ENCODE data around the gene CGB7.
"Not testable (repeated sequence)": the region's sequence is repeated elsewhere in the genome, so short reads cannot be mapped to it uniquely, and the experiment has no call there.

CGB7 gene

DNA sequence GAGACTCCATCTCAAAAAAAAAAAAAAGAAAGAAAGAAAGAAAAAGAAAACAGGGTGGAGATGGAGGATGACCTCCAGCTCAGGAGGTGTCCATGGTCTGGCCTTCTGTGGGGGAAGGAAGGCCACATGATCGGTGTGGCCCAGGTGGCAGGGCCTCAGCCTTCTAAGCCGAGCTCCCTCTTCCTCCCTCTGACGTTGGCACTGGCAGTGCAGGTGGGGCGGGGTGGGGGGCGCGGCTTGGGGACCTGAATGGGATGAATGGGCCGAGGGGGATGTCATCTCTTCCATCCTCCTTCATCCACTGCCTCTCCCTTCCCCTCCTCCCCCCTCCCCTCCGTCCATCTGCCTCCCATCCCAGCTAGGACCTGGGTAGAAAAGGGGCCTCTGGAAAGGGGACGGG lies 17.8 kb downstream of the CGB7 start:
- not testable (repeated sequence) for DNase-seq

DNA sequence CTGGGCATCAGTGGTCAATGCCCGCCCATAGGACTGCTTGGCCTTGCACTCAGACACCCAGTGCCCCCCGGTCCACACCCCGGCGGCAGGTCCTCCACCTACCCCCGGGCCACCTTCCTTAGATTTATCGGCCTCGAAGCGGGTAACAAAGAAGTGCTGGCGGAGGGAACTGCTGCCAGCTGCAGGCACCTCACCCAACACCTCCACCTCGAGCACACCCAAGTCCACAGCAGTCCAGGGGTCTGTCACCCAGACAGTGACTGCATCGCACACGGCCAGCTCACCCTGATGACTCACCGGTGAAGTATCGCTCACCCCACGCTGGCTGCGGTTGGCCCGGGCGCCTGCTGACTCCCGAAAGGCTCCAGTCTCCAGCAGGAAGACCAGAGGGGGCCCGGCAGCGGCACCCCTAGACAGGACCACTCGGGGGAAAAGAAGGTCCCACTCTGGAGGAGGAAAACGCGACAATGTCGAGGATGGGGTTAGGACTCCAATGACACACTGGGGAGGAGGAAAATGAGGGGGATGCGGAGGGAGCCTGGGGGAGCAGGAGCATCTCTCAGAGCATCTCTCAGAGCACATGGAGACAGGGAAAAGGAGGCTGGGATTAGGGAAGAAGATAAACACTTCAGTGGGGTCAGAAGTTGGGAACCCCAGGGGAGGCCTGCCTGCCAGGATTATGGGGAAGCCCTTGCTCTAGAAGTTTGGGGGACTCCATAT lies 18.8 kb downstream of the CGB7 start:
- DNase-seq, result not testable (repeated sequence)

DNA sequence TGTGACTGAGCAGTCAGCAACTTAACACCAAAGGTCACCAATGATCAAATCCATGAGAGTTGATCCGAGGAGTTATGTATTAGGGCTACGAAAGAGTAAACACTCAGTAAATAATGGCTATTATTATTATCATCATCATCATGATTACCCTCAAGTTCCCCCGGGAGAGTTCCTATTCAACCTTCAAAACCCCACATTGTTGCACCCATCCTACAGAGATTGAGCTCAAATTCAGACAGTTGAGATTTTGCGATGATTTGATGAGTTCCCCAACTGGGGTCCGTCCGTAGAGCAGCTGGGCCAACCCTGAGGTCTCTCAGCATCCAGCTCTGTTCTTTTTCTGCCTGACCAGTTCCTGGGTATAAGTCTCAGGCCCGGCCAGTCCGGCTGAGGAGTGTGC lies 19.4 kb downstream of the CGB7 start:
- not testable (repeated sequence) for DNase-seq

DNA sequence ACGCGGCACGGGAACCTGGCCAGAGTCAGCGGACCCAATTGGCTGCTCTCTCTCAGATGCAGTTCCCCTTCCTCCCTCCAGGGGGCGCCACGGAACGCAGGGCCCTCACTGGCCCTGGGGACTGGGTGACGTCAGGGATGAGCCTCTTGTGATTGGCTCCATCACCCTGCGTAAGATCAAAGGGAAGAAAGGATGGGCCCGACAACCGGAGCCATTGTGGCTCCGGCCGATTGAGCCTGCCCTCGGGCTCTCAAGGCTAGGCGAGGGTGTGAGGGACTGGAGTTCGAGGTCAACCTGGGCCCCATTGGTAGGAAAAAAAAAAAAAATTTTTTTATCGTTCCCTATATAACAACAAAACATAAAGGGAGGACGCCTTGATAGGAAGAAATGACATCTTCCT lies 20.7 kb downstream of the CGB7 start, which contains the start of gene CGB1:
TSS of gene CGB1 (minus strand) at position 81 of the 400 bp plus-strand sequence. CDS start 184 bp downstream, outside the sequence.
- not testable (repeated sequence) for DNase-seq

DNA sequence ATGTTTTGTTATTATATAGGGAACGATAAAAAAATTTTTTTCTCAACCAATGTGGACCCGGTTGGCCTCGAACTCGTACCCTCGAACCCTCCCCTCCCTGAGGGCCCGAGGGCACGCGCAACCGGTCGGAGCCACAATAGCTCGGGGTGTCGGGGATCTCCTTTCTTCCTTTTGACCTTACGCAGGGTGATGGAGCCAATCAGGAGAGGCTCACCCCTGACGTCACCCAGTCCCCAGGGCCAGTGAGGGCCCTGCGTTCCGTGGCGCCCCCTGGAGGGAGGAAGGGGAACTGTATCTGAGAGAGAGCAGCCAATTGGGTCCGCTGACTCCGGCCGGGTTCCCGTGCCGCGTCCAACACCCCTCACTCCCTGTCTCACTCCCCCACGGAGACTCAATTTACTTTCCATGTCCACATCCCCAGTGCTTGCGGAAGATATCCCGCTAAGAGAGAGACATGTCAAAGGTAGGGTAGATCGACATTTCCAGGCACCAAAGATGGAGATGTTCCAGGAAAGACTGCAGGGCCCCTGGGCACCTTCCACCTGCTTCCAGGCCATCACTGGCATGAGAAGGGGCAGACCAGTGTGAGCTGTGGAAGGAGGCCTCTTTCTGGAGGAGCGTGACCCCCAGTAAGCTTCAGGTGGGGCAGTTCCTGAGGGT lies 25.8 kb downstream of the CGB7 start, which contains the start of gene CGB2:
TSS of gene CGB2 (plus strand) at position 249 of the 660 bp plus-strand sequence. CDS start at position 455, 206 bp downstream.
- not testable (repeated sequence) for DNase-seq

- not testable (repeated sequence) for DNase-seq
These were observed 27.2 kb downstream of the CGB7 start for GRCh38 chr19:49030323-49030722.

DNA sequence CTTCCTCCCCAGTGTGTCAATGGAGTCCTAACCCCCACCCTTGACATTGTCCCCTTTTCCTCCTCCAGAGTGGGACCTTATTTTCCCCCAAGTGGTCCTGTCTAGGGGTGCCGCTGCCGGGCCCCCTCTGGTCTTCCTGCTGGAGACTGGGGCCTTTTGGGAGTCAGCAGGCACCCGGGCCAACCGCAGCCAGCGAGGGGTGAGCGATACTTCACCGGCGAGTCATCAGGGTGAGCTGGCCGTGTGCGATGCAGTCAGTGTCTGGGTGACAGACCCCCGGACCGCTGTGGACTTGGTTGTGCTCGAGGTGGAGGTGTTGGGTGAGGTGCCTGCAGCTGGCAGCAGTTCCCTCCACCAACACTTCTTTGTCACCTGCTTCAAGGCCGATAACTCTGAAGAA lies 27.8 kb downstream of the CGB7 start:
- DNase-seq, result not testable (repeated sequence)

- not testable (repeated sequence) for DNase-seq
These were observed 28.9 kb downstream of the CGB7 start for GRCh38 chr19:49028686-49029085.

GRCh38 chr19:49025599-49025998 lies 31.9 kb downstream of the CGB7 start:
- DNase-seq, result not testable (repeated sequence)

DNA sequence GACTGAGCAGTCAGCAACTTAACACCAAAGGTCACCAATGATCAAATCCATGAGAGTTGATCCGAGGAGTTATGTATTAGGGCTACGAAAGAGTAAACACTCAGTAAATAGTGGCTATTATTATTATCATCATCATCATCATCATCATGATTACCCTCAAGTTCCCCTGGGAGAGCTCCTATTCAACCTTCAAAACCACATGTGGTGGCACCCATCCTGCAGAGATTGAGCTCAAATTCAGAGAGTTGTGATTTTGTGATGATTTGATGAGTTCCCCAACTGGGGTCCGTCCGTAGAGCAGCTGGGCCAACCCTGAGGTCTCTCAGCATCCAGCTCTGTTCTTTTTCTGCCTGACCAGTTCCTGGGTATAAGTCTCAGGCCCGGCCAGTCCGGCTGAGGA lies 32.5 kb downstream of the CGB7 start:
- not testable (repeated sequence) for DNase-seq

- not testable (repeated sequence) for DNase-seq
These were observed 33.3 kb downstream of the CGB7 start, which contains the start of gene CGB3 for GRCh38 chr19:49024233-49024632. TSS of gene CGB3 (minus strand) at chr19:49024333. CDS start at chr19:49023971, 362 bp downstream.

DNA sequence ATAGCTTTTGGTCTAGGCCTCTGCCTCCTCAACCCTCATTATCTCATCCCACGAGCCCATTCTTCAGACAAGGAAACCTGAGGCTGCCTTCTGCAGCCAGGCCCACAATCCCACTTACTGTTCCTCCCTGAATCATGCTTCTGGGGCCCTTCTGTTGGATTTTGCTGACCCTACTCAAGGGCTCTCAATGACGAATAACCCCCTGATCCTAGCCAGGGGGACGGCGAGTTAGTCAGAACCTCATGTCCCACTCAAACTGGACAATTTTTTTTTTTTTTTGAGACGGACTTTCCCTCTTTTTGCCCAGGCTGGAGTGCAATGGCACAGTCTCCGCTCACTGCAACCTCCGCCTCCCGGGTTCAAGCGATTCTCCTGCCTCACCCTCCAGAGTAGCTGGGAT lies 35.4 kb downstream of the CGB7 start:
- no peak for DNase-seq

GRCh38 chr19:49020931-49021895 lies 36.3 kb downstream of the CGB7 start:
- no peak for DNase-seq

GRCh38 chr19:49020342-49020741 lies 37.2 kb downstream of the CGB7 start:
- no peak for DNase-seq

DNA sequence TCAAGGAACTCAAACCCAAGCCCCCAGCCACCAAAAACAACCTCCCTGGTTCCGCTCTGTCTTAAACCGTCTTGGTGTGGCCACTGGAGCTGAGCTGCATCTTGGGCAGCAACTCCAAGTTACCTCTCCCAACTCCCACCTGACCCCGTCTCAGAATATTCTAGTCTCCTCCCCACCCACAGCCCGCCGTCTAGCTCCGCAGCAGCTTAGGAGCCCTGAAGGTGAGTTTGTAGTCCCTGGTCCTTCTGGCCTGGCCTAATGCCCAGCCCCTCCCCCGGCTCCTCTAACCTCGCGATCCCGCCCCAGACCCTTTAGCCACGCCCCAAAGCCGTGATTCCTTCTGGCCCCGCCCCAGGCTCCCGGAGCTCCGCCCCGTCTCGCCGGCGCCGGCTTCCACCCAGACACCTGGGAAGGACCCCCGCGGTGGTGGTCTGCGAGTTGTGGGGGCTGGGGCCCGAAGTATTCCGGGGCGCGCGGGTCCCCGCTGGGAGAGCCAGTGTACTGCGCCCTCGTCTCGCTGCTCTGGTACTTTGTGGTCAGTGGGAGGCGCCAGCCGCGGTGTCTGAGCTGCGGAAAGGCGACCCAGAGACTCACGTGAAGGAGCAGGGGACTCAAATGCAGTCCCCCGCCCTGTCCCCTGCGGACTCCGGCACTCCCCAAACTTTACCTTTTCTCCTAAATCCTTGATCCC lies 38.2 kb downstream of the CGB7 start:
- peak; percentile 50 to 70 for DNase-seq

DNA sequence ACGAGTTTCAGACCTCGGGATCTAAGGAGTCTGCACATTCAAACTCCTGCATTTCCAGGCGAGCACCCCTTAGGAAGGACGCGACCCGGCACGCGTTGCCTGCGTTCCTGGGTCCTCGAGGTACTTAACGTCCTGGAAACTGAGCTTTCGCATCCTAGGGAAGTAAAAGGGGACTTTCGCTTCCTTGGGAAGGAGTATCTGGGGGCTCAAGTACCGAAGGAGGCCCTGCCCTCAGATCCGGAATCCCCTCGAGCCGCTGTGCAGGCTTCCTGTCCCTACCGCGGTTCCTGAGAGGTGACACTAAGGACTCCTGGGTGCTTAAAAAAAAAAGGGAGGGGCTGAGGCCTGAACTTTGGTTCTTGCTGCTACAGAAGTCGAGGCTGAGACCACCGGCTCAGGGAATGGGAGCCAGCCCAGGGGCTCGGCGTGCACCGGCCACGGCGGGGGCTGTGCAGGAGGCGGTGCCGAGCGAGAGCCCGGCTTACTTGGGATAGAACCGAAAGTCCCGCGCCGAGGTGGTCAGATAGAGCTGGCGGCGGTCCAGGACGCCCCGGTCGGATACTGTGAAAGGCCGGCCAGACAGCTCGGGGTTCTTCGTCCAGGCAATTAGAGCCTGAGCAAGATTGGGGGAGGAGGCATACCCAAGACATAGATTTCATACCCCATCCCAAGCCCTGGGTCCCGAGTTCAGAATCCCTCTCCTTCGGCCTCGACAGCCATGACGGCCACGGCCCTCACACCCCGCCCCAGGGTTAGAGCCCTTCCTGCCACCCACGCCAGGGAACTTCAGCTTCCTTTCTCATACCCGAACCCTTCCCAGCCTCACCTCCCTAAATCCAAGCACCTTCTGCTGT lies 38.9 kb downstream of the CGB7 start:
- not testable (repeated sequence) for DNase-seq

GRCh38 chr19:49017666-49018351 lies 39.7 kb downstream of the CGB7 start:
- no peak for DNase-seq

DNA sequence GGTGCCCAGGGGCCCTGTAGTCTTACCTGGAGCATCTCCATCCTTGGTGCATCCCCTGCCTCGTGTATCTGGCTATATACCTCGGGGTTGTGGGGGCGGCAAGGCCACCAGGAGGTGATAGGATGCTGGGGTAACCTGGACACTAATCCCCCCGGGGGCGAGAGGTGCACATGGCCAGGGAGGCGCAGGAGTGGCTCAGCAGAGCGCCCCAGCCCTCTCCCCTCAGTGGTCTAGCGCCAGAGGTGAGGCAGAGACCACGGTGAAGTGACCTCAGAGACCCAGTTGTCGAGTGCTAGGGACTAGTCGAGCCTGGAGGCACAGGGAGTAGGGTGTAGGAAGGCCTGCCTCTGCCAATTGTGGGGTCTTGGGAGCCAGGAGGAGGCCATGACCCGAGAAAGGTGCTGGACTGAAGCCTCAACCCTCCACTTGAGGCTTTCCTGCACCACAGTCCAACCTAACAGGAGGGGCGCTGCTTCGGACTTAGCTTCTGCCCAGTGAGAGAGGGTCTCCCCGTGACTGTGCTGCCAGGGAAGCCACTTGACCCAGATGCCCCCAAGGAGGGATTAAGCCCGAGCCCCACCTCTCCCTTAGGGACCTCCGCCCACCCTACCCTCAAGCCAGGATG lies 40.4 kb downstream of the CGB7 start, which contains the start of gene LHB:
TSS of gene LHB (minus strand) at position 51 of the 625 bp plus-strand sequence. CDS start at position 41, 10 bp downstream.
- no peak for DNase-seq

GRCh38 chr19:49016067-49016839 lies 41.3 kb downstream of the CGB7 start:
- no peak for DNase-seq
